Caco-2 (cell line): ENCODE data around the gene CARS1. TPM values are rescaled to one million over a fixed set of nuclear protein-coding genes. Genes with fewer than 3 reads are reported as not detected.

Experiments used
- BruUV-seq: library from RNA; stranded (reverse); fragments of 400-500 nt; replicated peaks from 2 replicates; lab custom pipeline; 2021; lab: Mats Ljungman, UMichigan
- CTCF ChIA-PET: fragments of 300-600 bp; sonication (Branson Sonifier 250); formaldehyde crosslinking; loops from one replicate; lab custom pipeline; 2022; ENCODE audit warnings: antibody characterized with exemption; lab: Charles Lee
- POLR2A ChIA-PET: fragments of 300-600 bp; sonication (Branson Sonifier 250); formaldehyde crosslinking; loops from one replicate; lab custom pipeline; 2022; ENCODE audit warnings: antibody characterized with exemption; lab: Charles Lee
- DNase-seq, 2 experiments: peaks; one replicate each; pipeline versions ENCODE4 v3.0.0 to v3.0.0-alpha.2; 2020 to 2022
- H3K27me3 ChIP-seq: replicated peaks from 2 replicates; pipeline ENCODE4 v1.6.0; 2011; ENCODE audit warnings: low read length; ENCODE audit not compliant: control insufficient read depth, insufficient read depth
- H3K36me3 ChIP-seq: 2 replicates; pipeline ENCODE4 v1.5.1; 2011; ENCODE audit warnings: low read length; ENCODE audit not compliant: control insufficient read depth, insufficient read depth
- H3K4me1 ChIP-seq: fragments of 250-450 bp; sonication (Bioruptor Pico); 2 replicates; pipeline ENCODE4 v1.5.1; 2020; ENCODE audit warnings: mild to moderate bottlenecking
- H3K4me3 ChIP-seq: 2 replicates; pipeline ENCODE4 v1.5.1; 2011; ENCODE audit warnings: low read depth, mild to moderate bottlenecking, control low read depth, low read length
- H3K9me3 ChIP-seq: fragments of 250-450 bp; sonication (Bioruptor Pico); 2 replicates; pipeline ENCODE4 v1.5.1; 2020; ENCODE audit warnings: mild to moderate bottlenecking, moderate library complexity
- H3K27ac Mint-ChIP-seq: one replicate; pipeline ENCODE4 v1.8.0; 2022; ENCODE audit warnings: mixed read lengths; ENCODE audit not compliant: unreplicated experiment
- H3K27me3 Mint-ChIP-seq: one replicate; pipeline ENCODE4 v1.8.0; 2022; ENCODE audit warnings: mixed read lengths; ENCODE audit not compliant: insufficient read depth, unreplicated experiment
- H3K36me3 Mint-ChIP-seq: one replicate; pipeline ENCODE4 v1.8.0; 2022; ENCODE audit warnings: mild to moderate bottlenecking, mixed read lengths; ENCODE audit not compliant: insufficient read depth, unreplicated experiment
- H3K4me1 Mint-ChIP-seq: one replicate; pipeline ENCODE4 v1.8.0; 2022; ENCODE audit warnings: low read depth, mixed read lengths; ENCODE audit not compliant: unreplicated experiment
- H3K4me3 Mint-ChIP-seq: one replicate; pipeline ENCODE4 v1.8.0; 2022; ENCODE audit warnings: mild to moderate bottlenecking, moderate library complexity, mixed read lengths; ENCODE audit not compliant: unreplicated experiment
- H3K9me3 Mint-ChIP-seq: one replicate; pipeline ENCODE4 v1.8.0; 2022; ENCODE audit warnings: mixed read lengths; ENCODE audit not compliant: unreplicated experiment
- intact Hi-C: fragments of 100-400 bp; cut with micrococcal nuclease; formaldehyde crosslinking; loops from one replicate; pipeline ENCODE4 v1.10.0; 2022; ENCODE audit not compliant: unreplicated experiment
- total RNA-seq: library from RNA; stranded (reverse); gene quantifications from 2 replicates; pipeline ENCODE4 v1.2.3, GENCODE V29; 2022
- TF ChIP-seq, protein P1 (sequence below), 2 experiments: fragments of 200-600 bp in 1 of 2; IDR thresholded peaks; 1 replicate in 1 of 2; 2 replicates in 1 of 2; pipeline versions ENCODE4 v1.5.1 to v1.8.0; 2011 to 2022; ENCODE audit warnings: antibody characterized with exemption in 1 of 2, control low read depth in 1 of 2, inconsistent platforms in 1 of 2, low read depth in 1 of 2, low read length in 1 of 2, mild to moderate bottlenecking in 1 of 2, moderate library complexity in 1 of 2; ENCODE audit not compliant: insufficient read depth in 1 of 2, severe bottlenecking in 1 of 2, unreplicated experiment in 1 of 2

The CARS1 gene
- total RNA-seq, 1 experiment from 2014 or later: 121 TPM

GRCh38 chr11:3010521-3011275, 46.5 kb downstream of the CARS1 start:
- Histone ChIP-seq H3K4me1 (no peaks in the 10 kb centered on the region), H3K27me3 (no peaks in the 10 kb centered on the region), H3K36me3 (peaks cover 4% of the 10 kb centered on the region), H3K4me3 (no peak overlapping the region), H3K9me3 (no peaks in the 10 kb centered on the region)
- CTCF ChIA-PET: no interaction called here
- no TSS peak for BruUV-seq
- H3K4me1 Mint-ChIP-seq: no peaks in the 10 kb centered on the region
- POLR2A ChIA-PET: no interaction called here
- no peaks in the 10 kb centered on the region for H3K9me3 Mint-ChIP-seq
- intact Hi-C loops: no loop called here
- H3K36me3 Mint-ChIP-seq: peaks cover 87% of the 10 kb centered on the region
- no peak overlapping the region for H3K27ac Mint-ChIP-seq
- no peak for DNase-seq
- no peak overlapping the region for H3K4me3 Mint-ChIP-seq
- TF ChIP-seq, protein P1, sequence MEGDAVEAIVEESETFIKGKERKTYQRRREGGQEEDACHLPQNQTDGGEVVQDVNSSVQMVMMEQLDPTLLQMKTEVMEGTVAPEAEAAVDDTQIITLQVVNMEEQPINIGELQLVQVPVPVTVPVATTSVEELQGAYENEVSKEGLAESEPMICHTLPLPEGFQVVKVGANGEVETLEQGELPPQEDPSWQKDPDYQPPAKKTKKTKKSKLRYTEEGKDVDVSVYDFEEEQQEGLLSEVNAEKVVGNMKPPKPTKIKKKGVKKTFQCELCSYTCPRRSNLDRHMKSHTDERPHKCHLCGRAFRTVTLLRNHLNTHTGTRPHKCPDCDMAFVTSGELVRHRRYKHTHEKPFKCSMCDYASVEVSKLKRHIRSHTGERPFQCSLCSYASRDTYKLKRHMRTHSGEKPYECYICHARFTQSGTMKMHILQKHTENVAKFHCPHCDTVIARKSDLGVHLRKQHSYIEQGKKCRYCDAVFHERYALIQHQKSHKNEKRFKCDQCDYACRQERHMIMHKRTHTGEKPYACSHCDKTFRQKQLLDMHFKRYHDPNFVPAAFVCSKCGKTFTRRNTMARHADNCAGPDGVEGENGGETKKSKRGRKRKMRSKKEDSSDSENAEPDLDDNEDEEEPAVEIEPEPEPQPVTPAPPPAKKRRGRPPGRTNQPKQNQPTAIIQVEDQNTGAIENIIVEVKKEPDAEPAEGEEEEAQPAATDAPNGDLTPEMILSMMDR (IDR thresholded peaks at IDR 0.05; ENCODE audit: insufficient read depth in 1 of 2, low read depth in 1 of 2, low read length in 1 of 2, severe bottlenecking in 1 of 2, unreplicated experiment in 1 of 2): no peak
- no peaks in the 10 kb centered on the region for H3K27me3 Mint-ChIP-seq

DNA sequence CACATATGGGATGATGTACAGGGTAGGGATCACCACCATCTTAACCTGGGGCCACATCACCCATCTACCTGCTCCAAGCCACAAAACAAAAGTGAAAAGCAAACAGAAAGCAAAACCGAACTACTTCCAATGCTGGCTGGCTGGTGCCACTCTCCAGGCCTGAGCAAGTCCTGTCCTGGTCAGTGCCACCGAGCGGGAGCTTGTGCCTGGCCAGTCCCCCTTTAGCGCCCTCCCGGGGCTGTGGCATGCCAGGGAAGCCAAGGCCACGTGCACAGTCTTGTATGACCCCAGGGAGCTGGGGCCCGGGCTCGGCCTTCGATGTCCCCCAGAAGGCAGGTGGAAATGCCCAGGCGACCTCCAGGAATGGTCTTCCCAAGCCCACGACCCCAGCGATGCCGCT, 47.2 kb downstream of the CARS1 start:
- ChIA-PET CTCF (no interaction called here), POLR2A (no interaction called here)
- no peak for DNase-seq
- Histone ChIP-seq H3K27me3 (no peaks in the 10 kb centered on the region), H3K4me3 (no peak overlapping the region), H3K4me1 (no peaks in the 10 kb centered on the region), H3K9me3 (no peaks in the 10 kb centered on the region), H3K36me3 (peaks cover 3% of the 10 kb centered on the region)
- H3K27me3 Mint-ChIP-seq: no peaks in the 10 kb centered on the region
- no peak overlapping the region for H3K4me3 Mint-ChIP-seq
- TF ChIP-seq, protein P1 (IDR thresholded peaks at IDR 0.05; ENCODE audit: insufficient read depth in 1 of 2, low read depth in 1 of 2, low read length in 1 of 2, severe bottlenecking in 1 of 2, unreplicated experiment in 1 of 2): no peak
- no peaks in the 10 kb centered on the region for H3K9me3 Mint-ChIP-seq
- BruUV-seq: no TSS peak
- H3K27ac Mint-ChIP-seq: no peak overlapping the region
- intact Hi-C loops: no loop called here
- H3K4me1 Mint-ChIP-seq: no peaks in the 10 kb centered on the region
- peaks cover 86% of the 10 kb centered on the region for H3K36me3 Mint-ChIP-seq

GRCh38 chr11:3009481-3009880, 47.7 kb downstream of the CARS1 start:
- no peak overlapping the region for H3K4me3 Mint-ChIP-seq
- no peaks in the 10 kb centered on the region for H3K4me1 Mint-ChIP-seq
- intact Hi-C loops: no loop called here
- H3K9me3 Mint-ChIP-seq: no peaks in the 10 kb centered on the region
- BruUV-seq: no TSS peak
- no peaks in the 10 kb centered on the region for H3K27me3 Mint-ChIP-seq
- no peak overlapping the region for H3K27ac Mint-ChIP-seq
- CTCF ChIA-PET: no interaction called here
- TF ChIP-seq, protein P1 (IDR thresholded peaks at IDR 0.05; ENCODE audit: insufficient read depth in 1 of 2, low read depth in 1 of 2, low read length in 1 of 2, severe bottlenecking in 1 of 2, unreplicated experiment in 1 of 2): no peak
- DNase-seq: no peak
- Histone ChIP-seq H3K36me3 (peaks cover 2% of the 10 kb centered on the region; the same call in 1 of the 2 replicates), H3K4me3 (no peak overlapping the region), H3K4me1 (no peaks in the 10 kb centered on the region), H3K9me3 (no peaks in the 10 kb centered on the region), H3K27me3 (no peaks in the 10 kb centered on the region)
- peaks cover 86% of the 10 kb centered on the region for H3K36me3 Mint-ChIP-seq
- POLR2A ChIA-PET: no interaction called here
